Neutrophil (primary cell): ENCODE measurements around the gene PABPC1L.

ENCODE experiments used
- H3K27ac ChIP-seq: fragments of 200-600 bp; sonication (generic); 2 replicates; pipeline ENCODE4 v1.5.1; 2016; ENCODE audit warnings: mild to moderate bottlenecking, moderate library complexity
- H3K27me3 ChIP-seq: fragments of 200-600 bp; sonication (generic); 2 replicates; pipeline ENCODE4 v1.6.0; 2016; ENCODE audit warnings: mild to moderate bottlenecking
- H3K36me3 ChIP-seq: fragments of 200-600 bp; sonication (generic); 2 replicates; pipeline ENCODE4 v1.5.1; 2017
- H3K4me1 ChIP-seq, 2 experiments: fragments of 200-600 bp in 1 of 2; sonication (generic) in 1 of 2; 1 replicate in 1 of 2; 2 replicates in 1 of 2; pipeline versions ENCODE4 v1.5.1 to v1.6.1; 2013 to 2016; ENCODE audit warnings: low read depth in 1 of 2, low read length in 1 of 2, mild to moderate bottlenecking in 1 of 2, moderate library complexity in 1 of 2; ENCODE audit not compliant: control insufficient read depth in 1 of 2, insufficient read depth in 1 of 2
- H3K4me3 ChIP-seq, 2 experiments: fragments of 200-600 bp in 1 of 2; sonication (generic) in 1 of 2; 1 replicate in 1 of 2; 2 replicates in 1 of 2; pipeline ENCODE4 v1.5.1; 2013 to 2016; ENCODE audit warnings: low read depth in 1 of 2, low read length in 1 of 2, mild to moderate bottlenecking in 1 of 2, moderate library complexity in 1 of 2
- H3K9me3 ChIP-seq: fragments of 200-600 bp; sonication (generic); 2 replicates; pipeline ENCODE4 v1.5.1; 2016
- TF ChIP-seq, protein P1 (sequence below): fragments of 200-600 bp; sonication (generic); IDR thresholded peaks from 2 replicates; pipeline ENCODE4 v1.5.1; 2016; ENCODE audit warnings: antibody characterized with exemption

Gene PABPC1L

DNA sequence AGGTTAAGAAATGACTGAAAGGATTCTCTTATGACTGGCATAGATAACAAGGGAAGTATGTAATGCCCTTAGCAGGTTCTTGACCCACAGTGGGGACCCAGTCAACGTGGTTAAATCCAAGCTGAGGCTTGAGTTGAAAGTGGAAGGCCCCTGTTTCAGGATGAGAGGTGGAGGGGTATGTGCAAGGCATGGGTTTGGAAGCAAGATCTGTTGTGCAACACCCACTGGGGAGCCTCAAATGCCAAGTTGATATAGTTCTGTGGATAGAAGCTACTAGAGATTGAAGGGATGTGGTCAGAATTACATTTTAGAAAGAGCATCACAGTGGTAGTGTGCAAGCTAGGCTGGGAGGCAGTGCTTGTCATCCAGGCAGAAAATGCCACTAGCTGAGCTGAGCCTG, 5.1 kb downstream of the PABPC1L start:
- Histone ChIP-seq H3K4me3 (no peak overlapping the region), H3K27ac (no peak overlapping the region)

DNA sequence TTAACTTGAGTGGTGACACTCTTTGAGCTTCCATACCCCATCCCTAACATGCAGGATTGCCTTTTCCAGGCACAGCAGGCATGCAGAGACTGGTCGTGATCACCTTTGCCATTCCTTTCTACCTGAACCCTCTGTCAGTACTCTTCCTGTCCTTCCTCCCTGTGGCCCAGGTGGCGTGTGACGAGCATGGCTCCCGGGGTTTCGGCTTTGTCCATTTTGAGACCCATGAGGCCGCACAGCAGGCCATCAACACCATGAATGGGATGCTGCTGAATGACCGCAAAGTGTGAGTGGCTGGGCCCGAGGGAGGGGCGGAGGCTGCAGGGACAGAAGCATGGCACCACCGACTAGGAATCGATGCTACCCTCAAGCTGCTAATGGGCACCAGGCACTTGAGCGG, 6.7 kb downstream of the PABPC1L start:
- Histone ChIP-seq H3K9me3 (no peaks in the 10 kb centered on the region), H3K36me3 (peaks cover 76% of the 10 kb centered on the region), H3K27me3 (no peaks in the 10 kb centered on the region), H3K27ac (no peak overlapping the region), H3K4me1 (no peaks in the 10 kb centered on the region), H3K4me3 (no peak overlapping the region)
- TF ChIP-seq, protein P1, sequence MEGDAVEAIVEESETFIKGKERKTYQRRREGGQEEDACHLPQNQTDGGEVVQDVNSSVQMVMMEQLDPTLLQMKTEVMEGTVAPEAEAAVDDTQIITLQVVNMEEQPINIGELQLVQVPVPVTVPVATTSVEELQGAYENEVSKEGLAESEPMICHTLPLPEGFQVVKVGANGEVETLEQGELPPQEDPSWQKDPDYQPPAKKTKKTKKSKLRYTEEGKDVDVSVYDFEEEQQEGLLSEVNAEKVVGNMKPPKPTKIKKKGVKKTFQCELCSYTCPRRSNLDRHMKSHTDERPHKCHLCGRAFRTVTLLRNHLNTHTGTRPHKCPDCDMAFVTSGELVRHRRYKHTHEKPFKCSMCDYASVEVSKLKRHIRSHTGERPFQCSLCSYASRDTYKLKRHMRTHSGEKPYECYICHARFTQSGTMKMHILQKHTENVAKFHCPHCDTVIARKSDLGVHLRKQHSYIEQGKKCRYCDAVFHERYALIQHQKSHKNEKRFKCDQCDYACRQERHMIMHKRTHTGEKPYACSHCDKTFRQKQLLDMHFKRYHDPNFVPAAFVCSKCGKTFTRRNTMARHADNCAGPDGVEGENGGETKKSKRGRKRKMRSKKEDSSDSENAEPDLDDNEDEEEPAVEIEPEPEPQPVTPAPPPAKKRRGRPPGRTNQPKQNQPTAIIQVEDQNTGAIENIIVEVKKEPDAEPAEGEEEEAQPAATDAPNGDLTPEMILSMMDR = no peak

More for the DNA sequence above, 5.1 kb downstream of the PABPC1L start:
- peaks cover 8 to 9% of the 10 kb centered on the region in 2 experiments for H3K4me1 ChIP-seq
- H3K9me3 ChIP-seq = no peaks in the 10 kb centered on the region
- H3K36me3 ChIP-seq = peaks cover 68% of the 10 kb centered on the region
- H3K27me3 ChIP-seq = no peaks in the 10 kb centered on the region
- TF ChIP-seq, protein P1 = no peak

DNA sequence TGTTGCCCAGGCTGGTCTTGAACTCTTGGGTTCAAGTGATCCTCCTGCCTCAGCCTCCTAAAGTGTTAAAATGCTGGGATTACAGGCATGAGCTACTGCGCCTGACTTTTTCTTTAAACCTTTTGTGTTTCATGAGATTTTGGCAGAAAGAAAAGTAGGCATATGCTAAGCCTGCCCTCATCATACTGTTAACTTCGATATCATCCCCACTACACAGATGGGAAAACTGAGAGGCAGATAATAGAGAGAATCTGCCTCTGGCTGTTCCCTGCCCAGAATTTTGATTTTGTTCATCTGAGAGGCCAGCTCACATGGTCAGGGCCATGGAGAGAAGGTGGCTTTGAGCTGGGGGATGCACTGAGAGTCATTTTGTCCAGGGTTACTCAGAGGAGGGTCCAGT, 7.5 kb downstream of the PABPC1L start:
- peaks cover 84% of the 10 kb centered on the region for H3K36me3 ChIP-seq
- H3K27me3 ChIP-seq = no peaks in the 10 kb centered on the region
- no peaks in the 10 kb centered on the region for H3K4me1 ChIP-seq
- H3K4me3 ChIP-seq = no peak overlapping the region
- no peaks in the 10 kb centered on the region for H3K9me3 ChIP-seq
- TF ChIP-seq, protein P1 = no peak
- H3K27ac ChIP-seq = no peak overlapping the region

DNA sequence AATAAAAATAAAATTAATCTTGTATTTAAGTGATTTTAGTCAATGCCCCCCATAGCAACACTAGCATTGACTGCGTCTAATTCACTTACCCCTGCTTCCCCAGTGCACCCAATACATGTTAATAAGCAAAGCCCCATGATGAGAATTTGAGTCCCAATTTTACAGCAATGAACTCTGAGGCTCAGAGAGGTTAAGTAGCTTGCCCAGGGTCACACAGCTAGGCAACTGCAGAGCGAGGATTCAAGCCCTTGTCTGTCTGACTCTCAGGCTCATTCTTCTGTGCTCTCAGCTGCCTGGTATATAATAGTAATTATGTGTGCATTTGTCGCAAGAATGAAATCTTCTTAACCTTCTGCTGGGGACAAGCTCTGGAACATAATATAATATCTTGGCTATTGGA, 8.5 kb downstream of the PABPC1L start:
- TF ChIP-seq, protein P1 = no peak
- no peaks in the 10 kb centered on the region for H3K4me1 ChIP-seq
- H3K9me3 ChIP-seq = no peaks in the 10 kb centered on the region
- no peaks in the 10 kb centered on the region for H3K27me3 ChIP-seq
- no peak overlapping the region for H3K27ac ChIP-seq
- H3K4me3 ChIP-seq = no peak overlapping the region
- H3K36me3 ChIP-seq = peaks cover 84% of the 10 kb centered on the region

DNA sequence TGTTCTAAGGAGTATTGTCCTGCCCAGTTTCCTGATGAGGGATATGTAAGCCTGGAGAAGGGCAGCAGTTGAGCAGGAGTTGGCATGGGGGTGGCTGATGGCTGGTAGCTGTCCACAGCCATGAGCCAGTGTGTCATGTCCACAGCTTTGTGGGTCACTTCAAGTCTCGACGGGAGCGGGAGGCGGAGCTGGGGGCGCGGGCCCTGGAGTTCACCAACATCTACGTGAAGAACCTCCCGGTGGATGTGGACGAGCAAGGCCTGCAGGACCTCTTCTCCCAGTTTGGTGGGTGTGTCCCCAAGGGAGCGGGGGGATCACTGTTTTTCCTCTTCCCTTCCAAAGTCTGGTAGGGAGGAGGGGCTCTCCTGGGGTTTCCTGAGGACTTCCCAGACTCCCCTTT, 8.9 kb downstream of the PABPC1L start:
- H3K27ac ChIP-seq = no peak overlapping the region
- H3K4me1 ChIP-seq = no peaks in the 10 kb centered on the region
- H3K9me3 ChIP-seq = no peaks in the 10 kb centered on the region
- no peak overlapping the region for H3K4me3 ChIP-seq
- TF ChIP-seq, protein P1 = no peak
- H3K27me3 ChIP-seq = no peaks in the 10 kb centered on the region
- H3K36me3 ChIP-seq = peaks cover 84% of the 10 kb centered on the region

DNA sequence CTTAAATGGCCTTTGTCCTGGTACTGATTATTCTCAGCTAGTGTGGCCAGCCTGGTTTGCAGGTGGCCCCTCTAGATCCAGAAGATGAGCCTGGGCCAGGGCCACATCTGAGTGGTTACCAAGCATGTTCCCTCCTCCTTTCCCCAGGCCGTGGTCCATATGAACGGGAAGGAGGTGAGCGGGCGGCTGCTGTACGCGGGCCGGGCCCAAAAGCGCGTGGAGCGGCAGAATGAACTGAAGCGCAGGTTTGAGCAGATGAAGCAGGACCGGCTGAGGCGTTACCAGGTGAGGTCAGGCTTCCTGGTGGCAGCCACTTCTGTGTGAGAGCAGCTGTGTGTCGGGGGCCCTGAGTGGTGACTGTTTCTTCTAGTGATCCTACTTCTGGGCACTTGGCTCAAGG, 11.6 kb downstream of the PABPC1L start:
- no peaks in the 10 kb centered on the region for H3K9me3 ChIP-seq
- TF ChIP-seq, protein P1 = no peak
- H3K27ac ChIP-seq = no peak overlapping the region
- H3K36me3 ChIP-seq = peaks cover 82% of the 10 kb centered on the region
- no peak overlapping the region for H3K4me3 ChIP-seq
- no peaks in the 10 kb centered on the region for H3K27me3 ChIP-seq
- no peaks in the 10 kb centered on the region for H3K4me1 ChIP-seq
